Panc1 (cell line): Measurements from ENCODE around the gene SAMD14. TPM values are rescaled to one million over a fixed set of nuclear protein-coding genes. Genes with fewer than 3 reads are reported as not detected.
A peak's percentile ranks its signal among the peaks of the same experiment; 100 is the strongest.

Experiments
- ATAC-seq: fragments of 200-7000 bp; cut with Tn5 transposase; 2 replicates; pipeline ENCODE4 v1.9.1; 2020; ENCODE audit warnings: mild to moderate bottlenecking, moderate library complexity
- BruUV-seq: library from RNA; stranded (reverse); fragments of 400-500 nt; replicated peaks from 2 replicates; lab custom pipeline; 2021; lab: Mats Ljungman, UMichigan
- CTCF ChIA-PET: fragments of 300-600 bp; sonication (Branson Sonifier 250); formaldehyde crosslinking; loops from one replicate; lab custom pipeline; 2022; ENCODE audit warnings: antibody characterized with exemption; lab: Charles Lee
- POLR2A ChIA-PET: fragments of 300-600 bp; sonication (Branson Sonifier 250); formaldehyde crosslinking; loops from one replicate; lab custom pipeline; 2022; ENCODE audit warnings: antibody characterized with exemption; lab: Charles Lee
- DNase-seq: peaks from one replicate; pipeline ENCODE4 v3.0.0-alpha.2; 2010; ENCODE audit warnings: low read depth, low spot score
- H3K27ac ChIP-seq: 2 replicates; pipeline ENCODE4 v1.5.1; 2011; ENCODE audit warnings: mild to moderate bottlenecking, low read length, inconsistent platforms
- H3K27me3 ChIP-seq: fragments of 200-500 bp; sonication (Bioruptor generic); 2 replicates; pipeline ENCODE4 v1.6.0; 2014; ENCODE audit warnings: low read length, inconsistent platforms; ENCODE audit not compliant: control insufficient read depth, insufficient read depth
- H3K36me3 ChIP-seq: fragments of 200-500 bp; sonication (Bioruptor generic); 2 replicates; pipeline ENCODE4 v1.5.1; 2014; ENCODE audit warnings: inconsistent platforms, mild to moderate bottlenecking, low read length, moderate library complexity; ENCODE audit not compliant: control insufficient read depth, insufficient read depth
- H3K4me1 ChIP-seq: 2 replicates; pipeline ENCODE4 v1.5.1; 2011; ENCODE audit warnings: inconsistent platforms, mild to moderate bottlenecking, low read length, moderate library complexity; ENCODE audit not compliant: control insufficient read depth, insufficient read depth
- H3K4me3 ChIP-seq, 2 experiments: 2 replicates each; pipeline ENCODE4 v1.5.1; 2011 to 2012; ENCODE audit warnings: low read depth in 2 of 2, low read length in 2 of 2, mild to moderate bottlenecking in 2 of 2, inconsistent platforms in 1 of 2, moderate library complexity in 1 of 2
- H3K9me3 ChIP-seq: fragments of 200-500 bp; sonication (Bioruptor generic); 2 replicates; pipeline ENCODE4 v1.5.1; 2014; ENCODE audit warnings: low read depth, mild to moderate bottlenecking, inconsistent platforms, low read length, moderate library complexity; ENCODE audit not compliant: control insufficient read depth, insufficient read depth
- CTCF ChIP-seq: fragments of 450-650 bp; IDR thresholded peaks from 2 replicates; pipeline ENCODE4 v1.5.1; 2017; ENCODE audit warnings: mild to moderate bottlenecking
- SIN3A ChIP-seq: IDR thresholded peaks from 2 replicates; pipeline ENCODE4 v1.6.1; 2012; ENCODE audit warnings: low read depth, mild to moderate bottlenecking, low read length, moderate library complexity, borderline replicate concordance; ENCODE audit not compliant: insufficient read depth
- TCF7L2 ChIP-seq: IDR thresholded peaks from 2 replicates; pipeline ENCODE4 v1.6.1; 2011; ENCODE audit warnings: mild to moderate bottlenecking, low read depth, low read length, inconsistent platforms
- in situ Hi-C: cut with HindIII; loops from 2 replicates; pipeline ENCODE4 v1.10.0; 2016; ENCODE audit warnings: low sequenced_read_pairs, low pct_unique_long_range_greater_than_20kb
- intact Hi-C: fragments of 100-400 bp; cut with micrococcal nuclease; formaldehyde crosslinking; loops from one replicate; pipeline ENCODE4 v1.10.0; 2022; ENCODE audit not compliant: unreplicated experiment
- total RNA-seq: library from RNA; stranded (reverse); gene quantifications from one replicate; pipeline ENCODE4 v1.2.1, GENCODE V29; 2021; ENCODE audit not compliant: unreplicated experiment
- TF ChIP-seq, protein P1 (sequence below), 2 experiments: IDR thresholded peaks; 2 replicates each; pipeline ENCODE4 v1.6.1; 2011 to 2012; ENCODE audit warnings: low read depth in 2 of 2, control low read depth in 1 of 2, low read length in 1 of 2, mild to moderate bottlenecking in 1 of 2, moderate library complexity in 1 of 2; ENCODE audit not compliant: insufficient read depth in 1 of 2

Gene SAMD14
- total RNA-seq, 1 experiment from 2014 or later, result 6.9 TPM

- no TSS peak for BruUV-seq
- in situ Hi-C loops (no loop called here), intact Hi-C loops (no loop called here)
- peak overlapping the region; percentile 99 for H3K27ac ChIP-seq
- ChIA-PET CTCF (interaction anchor here (0.7 to 1.4 kb wide), 2 partner anchors 17 to 65 kb away, joined by 3 to 4 read pairs; no protein-coding TSS in a partner anchor), POLR2A (interaction anchor here (0.6 to 0.7 kb wide), 3 partner anchors 30 to 59 kb away, joined by 3 to 15 read pairs (median 3); no protein-coding TSS in a partner anchor)
- DNase-seq (no peak), ATAC-seq (no peak)
- peaks cover 82% of the 10 kb centered on the region for H3K4me1 ChIP-seq
- TF ChIP-seq TCF7L2 (no peak), SIN3A (no peak), CTCF (no peak)
- TF ChIP-seq, protein P1, sequence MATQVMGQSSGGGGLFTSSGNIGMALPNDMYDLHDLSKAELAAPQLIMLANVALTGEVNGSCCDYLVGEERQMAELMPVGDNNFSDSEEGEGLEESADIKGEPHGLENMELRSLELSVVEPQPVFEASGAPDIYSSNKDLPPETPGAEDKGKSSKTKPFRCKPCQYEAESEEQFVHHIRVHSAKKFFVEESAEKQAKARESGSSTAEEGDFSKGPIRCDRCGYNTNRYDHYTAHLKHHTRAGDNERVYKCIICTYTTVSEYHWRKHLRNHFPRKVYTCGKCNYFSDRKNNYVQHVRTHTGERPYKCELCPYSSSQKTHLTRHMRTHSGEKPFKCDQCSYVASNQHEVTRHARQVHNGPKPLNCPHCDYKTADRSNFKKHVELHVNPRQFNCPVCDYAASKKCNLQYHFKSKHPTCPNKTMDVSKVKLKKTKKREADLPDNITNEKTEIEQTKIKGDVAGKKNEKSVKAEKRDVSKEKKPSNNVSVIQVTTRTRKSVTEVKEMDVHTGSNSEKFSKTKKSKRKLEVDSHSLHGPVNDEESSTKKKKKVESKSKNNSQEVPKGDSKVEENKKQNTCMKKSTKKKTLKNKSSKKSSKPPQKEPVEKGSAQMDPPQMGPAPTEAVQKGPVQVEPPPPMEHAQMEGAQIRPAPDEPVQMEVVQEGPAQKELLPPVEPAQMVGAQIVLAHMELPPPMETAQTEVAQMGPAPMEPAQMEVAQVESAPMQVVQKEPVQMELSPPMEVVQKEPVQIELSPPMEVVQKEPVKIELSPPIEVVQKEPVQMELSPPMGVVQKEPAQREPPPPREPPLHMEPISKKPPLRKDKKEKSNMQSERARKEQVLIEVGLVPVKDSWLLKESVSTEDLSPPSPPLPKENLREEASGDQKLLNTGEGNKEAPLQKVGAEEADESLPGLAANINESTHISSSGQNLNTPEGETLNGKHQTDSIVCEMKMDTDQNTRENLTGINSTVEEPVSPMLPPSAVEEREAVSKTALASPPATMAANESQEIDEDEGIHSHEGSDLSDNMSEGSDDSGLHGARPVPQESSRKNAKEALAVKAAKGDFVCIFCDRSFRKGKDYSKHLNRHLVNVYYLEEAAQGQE (IDR thresholded peaks at IDR 0.05; ENCODE audit: insufficient read depth in 1 of 2, low read depth in 2 of 2, low read length in 1 of 2), result no peak
- H3K27me3 ChIP-seq, result no peaks in the 10 kb centered on the region
- H3K9me3 ChIP-seq, result no peaks in the 10 kb centered on the region
- peaks cover 11% of the 10 kb centered on the region for H3K36me3 ChIP-seq
- H3K4me3 ChIP-seq, result peak overlapping the region in 1 of 2 experiments; percentile 99; a peak in 3 of 4 replicates
Measured at GRCh38 chr17:50060951-50061712, 68.8 kb downstream of the SAMD14 start.

Other genes starting within 250 kb of the SAMD14 start
- 11.2 TPM for gene DLX4, start 161.0 kb downstream of the SAMD14 start, total RNA-seq
- gene DLX3, start 134.9 kb downstream of the SAMD14 start, total RNA-seq, result 2.9 TPM
- gene ITGA3, start 74.0 kb downstream of the SAMD14 start, total RNA-seq, result 439 TPM
- 46.0 TPM for gene PDK2, start 34.8 kb downstream of the SAMD14 start, total RNA-seq
- 114 TPM for gene PPP1R9B, start 20.5 kb upstream of the SAMD14 start, total RNA-seq
- gene SGCA, start 35.8 kb upstream of the SAMD14 start, total RNA-seq, result not detected
- 52.7 TPM for gene COL1A1, start 71.5 kb upstream of the SAMD14 start, total RNA-seq
- 0.54 TPM for gene TMEM92, start 144.3 kb upstream of the SAMD14 start, total RNA-seq
- gene XYLT2, start 216.0 kb upstream of the SAMD14 start, total RNA-seq, result 28.5 TPM
- gene MRPL27, start 243.0 kb upstream of the SAMD14 start, total RNA-seq, result 136 TPM
- 15.3 TPM for gene EME1, start 243.1 kb upstream of the SAMD14 start, total RNA-seq